Peyer's patch (tissue), 4 donors: Measurements from ENCODE around the gene SPATA6. TPM values are rescaled to one million over a fixed set of nuclear protein-coding genes. Genes with fewer than 3 reads are reported as not detected.
"Not testable (repeated sequence)": the region's sequence is repeated elsewhere in the genome, so short reads cannot be mapped to it uniquely, and the experiment has no call there.

ENCODE experiments used
- DNase-seq, 3 donors: peaks; one replicate each; pipeline ENCODE4 v3.0.0-alpha.2; 2017 to 2019
- H3K27ac ChIP-seq, 4 donors: fragments of 200-600 bp; sonication (generic); one replicate each; pipeline ENCODE4 v1.5.1; 2016 to 2019
- H3K27me3 ChIP-seq, 2 donors: fragments of 200-600 bp; sonication (generic); one replicate each; pipeline ENCODE4 v1.5.1; 2019
- H3K36me3 ChIP-seq, 3 donors: fragments of 200-600 bp; sonication (generic); one replicate each; pipeline ENCODE4 v1.5.1; 2016 to 2019
- H3K4me1 ChIP-seq, 4 donors: fragments of 200-600 bp; sonication (generic); one replicate each; pipeline ENCODE4 v1.5.1; 2016 to 2019
- H3K4me3 ChIP-seq, 4 donors: fragments of 200-600 bp; sonication (generic); 1 replicate in 3 of 4; 2 replicates in 1 of 4; pipeline ENCODE4 v1.5.1; 2016 to 2019; ENCODE audit warnings: mild to moderate bottlenecking in 1 of 4
- H3K9me3 ChIP-seq, 4 donors: fragments of 200-600 bp; sonication (generic); one replicate each; pipeline ENCODE4 v1.5.1; 2016 to 2019; ENCODE audit warnings: mild to moderate bottlenecking in 1 of 4
- POLR2A ChIP-seq, 2 donors: fragments of 450-650 bp; IDR thresholded peaks; one replicate each; pipeline ENCODE4 v1.5.1; 2017; ENCODE audit warnings: antibody characterized with exemption in 2 of 2, mild to moderate bottlenecking in 2 of 2, moderate library complexity in 2 of 2
- total RNA-seq, 4 donors: library from RNA; depleted of rRNA; stranded (reverse); fragments of >200 nt; gene quantifications; one replicate each; pipeline ENCODE4 v1.1.0, GENCODE V29; 2016
- TF ChIP-seq, protein P1 (sequence below), 6 experiments: fragments of 450-650 bp in 4 of 6; fragments of 200-600 bp in 2 of 6; sonication (generic) in 1 of 6; IDR thresholded peaks; one replicate each; pipeline ENCODE4 v1.5.1; 2017 to 2019; ENCODE audit warnings: antibody characterized with exemption in 6 of 6, mild to moderate bottlenecking in 3 of 6, moderate library complexity in 1 of 6

Gene SPATA6
- total RNA-seq, 4 donors from 2014 or later: 7.7 to 34.7 (median 8.4) TPM

DNA sequence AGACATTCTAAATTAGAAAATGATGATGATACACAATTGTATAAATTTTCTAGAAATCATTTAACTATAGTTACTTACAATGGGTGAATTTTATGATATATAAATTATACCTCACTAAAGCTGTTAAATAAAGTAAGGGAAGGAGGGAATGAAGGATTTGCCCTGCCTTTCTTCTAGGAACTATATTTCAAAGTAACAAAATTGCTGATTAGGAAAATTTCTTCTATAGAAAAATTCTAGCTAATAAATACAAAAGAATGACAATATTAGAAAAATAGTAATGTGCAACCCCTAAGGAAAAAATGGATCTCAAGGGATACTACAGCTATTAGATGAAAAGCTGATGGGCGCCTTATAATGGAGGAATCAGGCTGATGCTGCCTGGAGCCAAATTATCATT lies 23.1 kb downstream of the SPATA6 start:
- H3K27ac ChIP-seq: no peak overlapping the region
- no peaks in the 10 kb centered on the region for H3K9me3 ChIP-seq
- TF ChIP-seq, protein P1, sequence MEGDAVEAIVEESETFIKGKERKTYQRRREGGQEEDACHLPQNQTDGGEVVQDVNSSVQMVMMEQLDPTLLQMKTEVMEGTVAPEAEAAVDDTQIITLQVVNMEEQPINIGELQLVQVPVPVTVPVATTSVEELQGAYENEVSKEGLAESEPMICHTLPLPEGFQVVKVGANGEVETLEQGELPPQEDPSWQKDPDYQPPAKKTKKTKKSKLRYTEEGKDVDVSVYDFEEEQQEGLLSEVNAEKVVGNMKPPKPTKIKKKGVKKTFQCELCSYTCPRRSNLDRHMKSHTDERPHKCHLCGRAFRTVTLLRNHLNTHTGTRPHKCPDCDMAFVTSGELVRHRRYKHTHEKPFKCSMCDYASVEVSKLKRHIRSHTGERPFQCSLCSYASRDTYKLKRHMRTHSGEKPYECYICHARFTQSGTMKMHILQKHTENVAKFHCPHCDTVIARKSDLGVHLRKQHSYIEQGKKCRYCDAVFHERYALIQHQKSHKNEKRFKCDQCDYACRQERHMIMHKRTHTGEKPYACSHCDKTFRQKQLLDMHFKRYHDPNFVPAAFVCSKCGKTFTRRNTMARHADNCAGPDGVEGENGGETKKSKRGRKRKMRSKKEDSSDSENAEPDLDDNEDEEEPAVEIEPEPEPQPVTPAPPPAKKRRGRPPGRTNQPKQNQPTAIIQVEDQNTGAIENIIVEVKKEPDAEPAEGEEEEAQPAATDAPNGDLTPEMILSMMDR (IDR thresholded peaks at IDR 0.05): no peak
- TF ChIP-seq POLR2A (IDR thresholded peaks at IDR 0.05): no peak
- H3K4me1 ChIP-seq: no peaks in the 10 kb centered on the region
- no peaks in the 10 kb centered on the region for H3K27me3 ChIP-seq
- H3K4me3 ChIP-seq: no peak overlapping the region
- no peaks in the 10 kb centered on the region for H3K36me3 ChIP-seq
- DNase-seq: no peak

GRCh38 chr1:48444186-48444585 lies 27.8 kb downstream of the SPATA6 start:
- not testable (repeated sequence) for H3K4me3 ChIP-seq, H3K4me1 ChIP-seq, DNase-seq, H3K27me3 ChIP-seq, H3K9me3 ChIP-seq, H3K36me3 ChIP-seq, H3K27ac ChIP-seq

GRCh38 chr1:48442864-48443619 lies 29.0 kb downstream of the SPATA6 start:
- H3K4me1 ChIP-seq: no peaks in the 10 kb centered on the region
- DNase-seq: no peak
- H3K27me3 ChIP-seq: no peaks in the 10 kb centered on the region
- H3K4me3 ChIP-seq: no peak overlapping the region
- TF ChIP-seq, protein P1 (IDR thresholded peaks at IDR 0.05): no peak
- TF ChIP-seq POLR2A (IDR thresholded peaks at IDR 0.05): no peak
- peaks cover 0 to 6% (median 0%) of the 10 kb centered on the region in 4 donors for H3K9me3 ChIP-seq
- H3K36me3 ChIP-seq: no peaks in the 10 kb centered on the region
- H3K27ac ChIP-seq: no peak overlapping the region

- H3K36me3 ChIP-seq, H3K4me3 ChIP-seq, H3K27ac ChIP-seq: not testable (repeated sequence)
Observed at GRCh38 chr1:48440786-48441185, 31.2 kb downstream of the SPATA6 start.

DNA sequence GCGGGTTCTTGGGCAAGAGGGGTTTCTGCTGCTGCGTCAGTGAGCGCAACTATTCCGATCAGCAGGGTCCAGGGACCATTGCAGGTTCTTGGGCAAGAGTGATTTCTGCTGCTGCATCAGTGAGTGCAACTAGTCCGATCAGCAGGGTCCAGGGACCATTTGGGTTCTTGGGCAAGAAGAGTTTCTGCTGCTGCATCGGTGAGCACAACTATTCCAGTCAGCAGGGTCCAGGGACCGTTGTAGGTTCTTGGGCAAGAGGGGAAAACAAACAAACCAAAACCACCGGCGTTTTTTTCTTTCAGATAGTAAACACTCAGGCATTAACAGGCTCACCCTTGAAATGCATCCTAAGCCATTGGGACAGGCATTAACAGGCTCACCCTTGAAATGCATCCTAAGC lies 32.6 kb downstream of the SPATA6 start:
- DNase-seq: no peak
- no peak overlapping the region for H3K4me3 ChIP-seq

More at GRCh38 chr1:48440786-48441185, 31.2 kb downstream of the SPATA6 start:
- H3K9me3 ChIP-seq, H3K4me1 ChIP-seq, H3K27me3 ChIP-seq, DNase-seq: not testable (repeated sequence)

GRCh38 chr1:48437379-48437778 lies 34.6 kb downstream of the SPATA6 start:
- not testable (repeated sequence) for H3K9me3 ChIP-seq, DNase-seq, H3K4me1 ChIP-seq, H3K27me3 ChIP-seq, H3K4me3 ChIP-seq, H3K36me3 ChIP-seq, H3K27ac ChIP-seq

More for the DNA sequence above, 32.6 kb downstream of the SPATA6 start:
- Histone ChIP-seq H3K27ac (no peak overlapping the region), H3K36me3 (no peaks in the 10 kb centered on the region), H3K27me3 (no peaks in the 10 kb centered on the region), H3K4me1 (no peaks in the 10 kb centered on the region), H3K9me3 (peaks cover 0 to 6% (median 0%) of the 10 kb centered on the region in 4 donors)
- no peak for TF ChIP-seq POLR2A (IDR thresholded peaks at IDR 0.05)
- TF ChIP-seq, protein P1 (IDR thresholded peaks at IDR 0.05): no peak

DNA sequence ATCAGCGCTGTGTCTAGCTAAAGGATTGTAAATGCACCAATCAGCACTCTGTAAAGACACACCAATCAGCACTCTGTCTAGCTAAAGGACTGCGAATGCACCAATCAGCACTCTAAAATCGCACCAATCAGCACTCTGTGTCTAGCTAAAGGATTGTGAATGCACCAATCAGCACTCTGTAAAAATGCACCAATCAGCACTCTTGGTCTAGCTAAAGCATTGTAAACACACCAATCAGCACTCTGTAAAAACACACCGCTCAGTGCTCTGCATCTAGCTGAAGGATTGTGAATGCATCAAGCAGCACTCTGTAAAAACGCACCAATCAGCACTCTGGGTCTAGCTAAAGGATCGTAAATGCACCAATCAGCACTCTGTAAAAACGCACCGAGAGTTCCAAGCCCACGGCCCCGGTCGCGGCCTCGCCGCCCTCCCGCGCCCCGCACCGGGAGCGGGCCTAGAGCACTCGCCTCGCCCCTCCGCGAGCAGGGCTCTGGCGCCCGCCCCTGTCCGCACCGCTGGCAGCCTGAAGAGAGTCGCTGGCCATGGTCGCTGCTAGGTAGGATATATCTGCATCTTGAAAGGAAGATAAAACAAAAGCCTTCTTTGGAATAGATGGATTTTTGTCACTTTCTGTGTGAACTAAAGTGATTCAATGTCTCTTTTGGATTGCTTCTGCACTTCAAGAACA lies 36.5 kb downstream of the SPATA6 start:
- not testable (repeated sequence) for H3K4me3 ChIP-seq, H3K36me3 ChIP-seq, H3K27me3 ChIP-seq, H3K4me1 ChIP-seq, H3K9me3 ChIP-seq, H3K27ac ChIP-seq, DNase-seq
